ENCODE data around the gene POLR1E.
"Not testable (repeated sequence)": the region's sequence is repeated elsewhere in the genome, so short reads cannot be mapped to it uniquely, and the experiment has no call there.

POLR1E gene

GRCh38 chr9:37507566-37508134 lies 21.9 kb downstream of the POLR1E start:
- no peak for DNase-seq

- DNase-seq: no peak
Measured at GRCh38 chr9:37508135-37508833, 22.5 kb downstream of the POLR1E start.

- DNase-seq: no peak
Measured at GRCh38 chr9:37508834-37509206, 23.1 kb downstream of the POLR1E start.

GRCh38 chr9:37509536-37509935 lies 23.8 kb downstream of the POLR1E start:
- DNase-seq: no peak

- not testable (repeated sequence) for DNase-seq
Measured at GRCh38 chr9:37510053-37510452, 24.3 kb downstream of the POLR1E start.

- DNase-seq: no peak
Measured at GRCh38 chr9:37511016-37512010, 25.6 kb downstream of the POLR1E start.

GRCh38 chr9:37512437-37512836 lies 26.7 kb downstream of the POLR1E start:
- no peak for DNase-seq

- DNase-seq: not testable (repeated sequence)
Measured at GRCh38 chr9:37514415-37514814, 28.7 kb downstream of the POLR1E start.

GRCh38 chr9:37514999-37515398 lies 29.3 kb downstream of the POLR1E start:
- DNase-seq: no peak

GRCh38 chr9:37515620-37516258 lies 30.0 kb downstream of the POLR1E start:
- no peak for DNase-seq

GRCh38 chr9:37517923-37518322 lies 32.2 kb downstream of the POLR1E start:
- DNase-seq: no peak

- DNase-seq: no peak
Measured at GRCh38 chr9:37520641-37521040, 34.9 kb downstream of the POLR1E start.

- no peak for DNase-seq
Measured at GRCh38 chr9:37521111-37521510, 35.4 kb downstream of the POLR1E start.

- no peak for DNase-seq
Measured at GRCh38 chr9:37522971-37523370, 37.2 kb downstream of the POLR1E start.

- no peak for DNase-seq
Measured at GRCh38 chr9:37523916-37524315, 38.2 kb downstream of the POLR1E start.

GRCh38 chr9:37528652-37529471 lies 43.1 kb downstream of the POLR1E start:
- no peak for DNase-seq

GRCh38 chr9:37531699-37532098 lies 46.0 kb downstream of the POLR1E start:
- DNase-seq: no peak

GRCh38 chr9:37534412-37534811 lies 48.7 kb downstream of the POLR1E start:
- DNase-seq: no peak

- DNase-seq: no peak
Measured at GRCh38 chr9:37534901-37535300, 49.2 kb downstream of the POLR1E start.

GRCh38 chr9:37538099-37538498 lies 52.4 kb downstream of the POLR1E start:
- no peak for DNase-seq

- DNase-seq: no peak
Measured at GRCh38 chr9:37539634-37540033, 53.9 kb downstream of the POLR1E start.

- DNase-seq: no peak
Measured at GRCh38 chr9:37540634-37541033, 54.9 kb downstream of the POLR1E start.
